Activated naive CD4-positive, alpha-beta T cell (primary cell): ENCODE measurements around the gene LSM3.

ENCODE experiments used
- DNase-seq, 4 experiments: peaks; one replicate each; lab custom pipeline; 2025; lab: John Stamatoyannopoulos, UW

Gene LSM3

GRCh38 chr3:14178247-14179113, at the start of gene LSM3, which contains the start of gene XPC:
LSM3 (plus strand) TSS chr3:14178817; CDS start chr3:14178861, 44 bp downstream.
XPC (minus strand) TSS chr3:14178601; CDS start chr3:14178568, 33 bp downstream.
- DNase-seq: peak; percentile 89 to 98 (median 94)

DNA sequence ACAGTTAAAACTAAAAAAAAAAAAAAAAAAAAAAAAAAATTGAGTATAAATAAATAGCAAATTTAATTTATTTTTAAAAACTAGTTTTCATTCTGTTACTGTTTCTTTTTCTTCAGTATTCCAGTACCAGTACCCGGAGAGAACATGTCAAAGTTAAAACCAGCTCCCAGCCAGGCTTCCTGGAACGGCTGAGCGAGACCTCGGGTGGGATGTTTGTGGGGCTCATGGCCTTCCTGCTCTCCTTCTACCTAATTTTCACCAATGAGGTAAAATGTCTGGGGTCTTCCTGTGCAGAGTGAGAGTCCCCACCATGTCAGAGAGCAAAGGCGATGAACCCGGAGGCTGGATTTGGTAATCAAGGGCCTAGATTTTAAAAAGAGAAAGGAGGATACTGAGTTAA, 49.3 kb upstream of the LSM3 start:
- no peak for DNase-seq

- DNase-seq: no peak
Measured at GRCh38 chr3:14130230-14130629, 48.4 kb upstream of the LSM3 start.

DNA sequence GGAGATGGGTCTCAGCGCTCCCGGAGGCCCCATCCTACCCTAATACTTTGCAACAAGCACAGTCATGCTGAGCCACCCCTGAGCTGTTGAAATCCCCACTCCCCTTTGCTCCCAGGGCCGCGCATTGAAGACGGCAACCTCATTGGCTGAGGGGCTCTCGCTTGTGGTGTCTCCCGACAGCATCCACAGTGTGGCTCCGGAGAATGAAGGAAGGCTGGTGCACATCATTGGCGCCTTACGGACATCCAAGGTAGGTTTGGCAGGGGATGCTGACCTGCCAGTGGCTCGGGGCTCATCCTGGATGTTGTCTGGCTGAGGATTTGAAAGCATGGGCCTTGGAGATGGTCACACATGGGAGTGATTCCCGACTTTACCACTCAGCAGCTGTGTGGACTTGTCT, 47.9 kb upstream of the LSM3 start:
- no peak for DNase-seq

DNA sequence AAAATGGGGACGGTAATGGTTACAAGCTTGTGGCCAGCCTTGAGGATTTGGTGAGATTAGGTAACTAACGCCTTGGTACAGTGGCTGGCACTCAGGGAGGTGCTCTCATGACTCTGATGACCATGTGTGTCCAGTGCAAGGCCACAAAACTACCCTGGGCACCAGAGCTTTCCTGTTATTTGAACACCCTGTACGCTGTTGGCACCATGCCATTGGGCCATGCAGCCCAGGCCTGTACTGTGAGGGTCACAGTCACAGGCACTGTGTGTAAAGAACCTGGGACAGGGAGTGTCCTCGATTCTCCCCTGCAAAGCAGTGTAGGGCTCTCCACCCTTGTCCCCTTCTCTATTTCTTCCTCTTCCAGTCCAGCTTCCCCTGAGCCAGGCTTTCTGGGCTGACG, 47.5 kb upstream of the LSM3 start:
- DNase-seq: no peak

GRCh38 chr3:14132120-14132519, 46.5 kb upstream of the LSM3 start:
- no peak for DNase-seq

GRCh38 chr3:14132689-14133088, 45.9 kb upstream of the LSM3 start:
- no peak for DNase-seq

GRCh38 chr3:14133188-14133800, 45.3 kb upstream of the LSM3 start:
- DNase-seq: no peak

GRCh38 chr3:14133876-14134275, 44.7 kb upstream of the LSM3 start:
- DNase-seq: no peak

GRCh38 chr3:14134291-14134690, 44.3 kb upstream of the LSM3 start:
- DNase-seq: no peak

DNA sequence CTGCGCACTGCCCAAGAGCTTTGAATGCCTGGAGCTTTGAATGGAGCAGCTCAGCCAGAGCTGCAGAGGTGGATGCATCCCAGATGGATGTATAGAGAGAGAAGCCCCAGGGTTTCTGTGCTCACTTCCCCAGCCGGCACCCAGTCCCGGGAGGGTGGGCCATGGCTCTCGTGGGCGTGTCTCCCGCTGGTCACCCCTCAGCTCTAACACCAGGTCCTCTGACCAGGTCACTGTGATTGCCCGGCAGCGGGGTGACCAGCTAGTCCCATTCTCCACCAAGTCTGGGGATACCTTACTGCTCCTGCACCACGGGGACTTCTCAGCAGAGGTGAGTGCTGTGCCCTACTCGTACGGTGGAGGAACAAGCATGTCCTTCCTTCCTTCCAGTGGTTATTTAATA, 43.0 kb upstream of the LSM3 start:
- no peak for DNase-seq

DNA sequence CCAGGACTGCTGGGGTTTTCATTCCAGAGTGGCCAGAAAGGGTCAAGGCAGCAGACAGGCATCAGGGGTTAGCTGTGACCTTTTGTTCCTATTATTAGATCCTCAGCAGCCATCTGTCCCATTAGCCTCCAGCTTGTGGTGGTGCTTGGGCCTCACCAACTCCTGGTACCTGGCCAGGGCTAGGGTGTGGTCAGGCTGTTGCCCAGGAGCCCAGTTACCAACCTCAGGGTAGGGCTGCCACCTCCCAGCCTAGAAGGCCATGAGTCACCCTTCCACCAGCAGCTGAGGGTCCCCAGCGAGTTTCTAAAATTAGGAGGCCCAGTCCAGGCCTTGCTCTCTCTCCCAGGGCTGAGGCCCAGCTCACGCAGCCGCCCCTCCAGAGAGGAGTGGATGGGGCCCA, 41.6 kb upstream of the LSM3 start:
- no peak for DNase-seq

DNA sequence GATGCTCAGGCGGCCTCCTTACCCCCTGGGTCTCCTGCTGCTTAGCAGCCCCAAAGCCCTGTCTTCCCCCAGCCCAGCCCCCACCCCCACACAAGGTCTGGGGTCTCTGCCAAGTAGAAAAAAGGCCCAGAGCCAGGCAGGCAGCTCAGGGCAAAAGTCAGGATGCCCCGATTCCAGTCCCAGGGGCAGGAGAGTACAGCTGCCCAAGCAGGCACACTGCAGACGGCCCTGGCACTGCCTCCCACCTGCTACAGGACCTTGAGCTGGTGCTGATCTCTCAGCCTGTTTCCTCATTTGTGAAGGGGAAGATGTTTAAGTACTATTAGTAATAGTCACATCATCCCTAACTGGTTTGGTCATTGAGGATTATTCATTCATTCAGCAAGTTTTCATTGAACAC, 41.2 kb upstream of the LSM3 start:
- DNase-seq: no peak

GRCh38 chr3:14138109-14138877, 40.3 kb upstream of the LSM3 start:
- DNase-seq: no peak

GRCh38 chr3:14138878-14139655, 39.5 kb upstream of the LSM3 start:
- no peak for DNase-seq

- no peak for DNase-seq
Measured at GRCh38 chr3:14139771-14140170, 38.8 kb upstream of the LSM3 start.

- DNase-seq: no peak
Measured at GRCh38 chr3:14140668-14141067, 37.9 kb upstream of the LSM3 start.

GRCh38 chr3:14141144-14141543, 37.5 kb upstream of the LSM3 start:
- DNase-seq: no peak

DNA sequence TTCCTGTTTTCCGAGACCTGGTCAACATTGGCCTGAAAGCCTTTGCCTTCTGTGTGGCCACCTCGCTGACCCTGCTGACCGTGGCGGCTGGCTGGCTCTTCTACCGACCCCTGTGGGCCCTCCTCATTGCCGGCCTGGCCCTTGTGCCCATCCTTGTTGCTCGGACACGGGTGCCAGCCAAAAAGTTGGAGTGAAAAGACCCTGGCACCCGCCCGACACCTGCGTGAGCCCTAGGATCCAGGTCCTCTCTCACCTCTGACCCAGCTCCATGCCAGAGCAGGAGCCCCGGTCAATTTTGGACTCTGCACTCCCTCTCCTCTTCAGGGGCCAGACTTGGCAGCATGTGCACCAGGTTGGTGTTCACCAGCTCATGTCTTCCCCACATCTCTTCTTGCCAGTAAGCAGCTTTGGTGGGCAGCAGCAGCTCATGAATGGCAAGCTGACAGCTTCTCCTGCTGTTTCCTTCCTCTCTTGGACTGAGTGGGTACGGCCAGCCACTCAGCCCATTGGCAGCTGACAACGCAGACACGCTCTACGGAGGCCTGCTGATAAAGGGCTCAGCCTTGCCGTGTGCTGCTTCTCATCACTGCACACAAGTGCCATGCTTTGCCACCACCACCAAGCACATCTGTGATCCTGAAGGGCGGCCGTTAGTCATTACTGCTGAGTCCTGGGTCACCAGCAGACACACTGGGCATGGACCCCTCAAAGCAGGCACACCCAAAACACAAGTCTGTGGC, 36.8 kb upstream of the LSM3 start:
- no peak for DNase-seq

GRCh38 chr3:14142567-14143270, 35.9 kb upstream of the LSM3 start:
- peak in 1 of 4 experiments; percentile 22 for DNase-seq
